Iris pigment epithelial cell (primary cell): ENCODE data around the gene ZNF625.
"Not testable (repeated sequence)": the region's sequence is repeated elsewhere in the genome, so short reads cannot be mapped to it uniquely, and the experiment has no call there.

Experiments
- DNase-seq: peaks from one replicate; pipeline ENCODE4 v3.0.0-alpha.2; 2011; ENCODE audit warnings: low read depth

Gene ZNF625

GRCh38 chr19:12137221-12137940 lies 19.2 kb downstream of the ZNF625 start:
- DNase-seq, result no peak

- peak; percentile 18 for DNase-seq
These were observed 23.5 kb downstream of the ZNF625 start for GRCh38 chr19:12133069-12133468.

- peak; percentile 23 for DNase-seq
These were observed 29.8 kb downstream of the ZNF625 start for GRCh38 chr19:12126707-12127106.

GRCh38 chr19:12117201-12117970 lies 39.1 kb downstream of the ZNF625 start:
- no peak for DNase-seq

- no peak for DNase-seq
These were observed 43.4 kb downstream of the ZNF625 start for GRCh38 chr19:12113121-12113520.

- DNase-seq, result no peak
These were observed 43.8 kb downstream of the ZNF625 start for GRCh38 chr19:12112701-12113100.

GRCh38 chr19:12111943-12112637 lies 44.4 kb downstream of the ZNF625 start:
- no peak for DNase-seq

GRCh38 chr19:12111176-12111575 lies 45.4 kb downstream of the ZNF625 start:
- no peak for DNase-seq

- not testable (repeated sequence) for DNase-seq
These were observed 52.6 kb downstream of the ZNF625 start for GRCh38 chr19:12103909-12104308.

- DNase-seq, result no peak
These were observed 58.5 kb downstream of the ZNF625 start for GRCh38 chr19:12098040-12098439.

- DNase-seq, result peak; percentile 85
These were observed 61.3 kb downstream of the ZNF625 start for GRCh38 chr19:12095111-12095790.
